ENCODE results near the gene WDR76. TPM values are rescaled to one million over a fixed set of nuclear protein-coding genes. Genes with fewer than 3 reads are reported as not detected.
A peak's percentile ranks its signal among the peaks of the same experiment; 100 is the strongest.

Gene WDR76
- total RNA-seq, 1 experiment from 2014 or later = 27.2 TPM

DNA sequence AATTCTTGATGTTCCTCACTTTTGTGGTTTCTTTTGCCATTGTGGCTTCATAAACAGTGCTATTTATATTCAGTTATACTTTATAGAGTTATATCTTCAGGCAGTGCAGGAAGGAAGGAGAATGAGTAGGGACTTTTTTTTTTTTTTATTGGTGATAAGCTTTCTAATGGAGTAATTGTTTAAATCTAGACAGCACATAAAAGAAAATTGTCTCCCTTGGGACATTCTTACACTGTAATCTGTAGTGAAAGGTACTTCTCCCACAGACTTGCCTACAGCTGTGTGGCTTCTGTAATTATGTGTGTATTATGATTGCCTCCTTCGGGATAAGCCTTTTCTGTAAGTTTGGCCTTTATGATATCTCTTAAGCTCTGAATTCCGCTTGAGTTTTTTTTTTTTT, 41.6 kb downstream of the WDR76 start:
- Histone ChIP-seq H3K4me2 (no peak overlapping the region), H2AFZ (no peak overlapping the region), H3K27me3 (ENCODE audit: insufficient read depth, low read depth) (no peaks in the 10 kb centered on the region), H3K79me2 (ENCODE audit: low read depth) (no peaks in the 10 kb centered on the region), H3K36me3 (ENCODE audit: low read depth) (no peaks in the 10 kb centered on the region; the same call in 1 of the 2 replicates), H4K20me1 (ENCODE audit: insufficient read depth) (no peaks in the 10 kb centered on the region), H3K9me2 (ENCODE audit: insufficient read depth) (no peaks in the 10 kb centered on the region), H3K9me3 (ENCODE audit: insufficient read depth, low read depth) (no peaks in the 10 kb centered on the region), H3K4me3 (no peak overlapping the region), H3K4me1 (replicated peaks; ENCODE audit: insufficient read depth) (no peaks in the 10 kb centered on the region), H3F3A (ENCODE audit: insufficient read depth, low read depth) (no peaks in the 10 kb centered on the region), H3K27ac (no peak overlapping the region)
- intact Hi-C loops (cut with micrococcal nuclease; ENCODE audit: unreplicated experiment) = no loop called here
- ChIA-PET POLR2A (ENCODE audit: unreplicated experiment) (interaction anchor here (0.6 kb wide), 1 partner anchor 1878 kb away, joined by 5 read pairs; no protein-coding TSS in a partner anchor), CTCF (interaction anchor here (0.6 to 0.7 kb wide), 4 partner anchors 45 to 668 kb away, joined by 3 to 9 read pairs (median 5); partner anchors contain the start of gene EIF3J)
- TF ChIP-seq, protein P1, sequence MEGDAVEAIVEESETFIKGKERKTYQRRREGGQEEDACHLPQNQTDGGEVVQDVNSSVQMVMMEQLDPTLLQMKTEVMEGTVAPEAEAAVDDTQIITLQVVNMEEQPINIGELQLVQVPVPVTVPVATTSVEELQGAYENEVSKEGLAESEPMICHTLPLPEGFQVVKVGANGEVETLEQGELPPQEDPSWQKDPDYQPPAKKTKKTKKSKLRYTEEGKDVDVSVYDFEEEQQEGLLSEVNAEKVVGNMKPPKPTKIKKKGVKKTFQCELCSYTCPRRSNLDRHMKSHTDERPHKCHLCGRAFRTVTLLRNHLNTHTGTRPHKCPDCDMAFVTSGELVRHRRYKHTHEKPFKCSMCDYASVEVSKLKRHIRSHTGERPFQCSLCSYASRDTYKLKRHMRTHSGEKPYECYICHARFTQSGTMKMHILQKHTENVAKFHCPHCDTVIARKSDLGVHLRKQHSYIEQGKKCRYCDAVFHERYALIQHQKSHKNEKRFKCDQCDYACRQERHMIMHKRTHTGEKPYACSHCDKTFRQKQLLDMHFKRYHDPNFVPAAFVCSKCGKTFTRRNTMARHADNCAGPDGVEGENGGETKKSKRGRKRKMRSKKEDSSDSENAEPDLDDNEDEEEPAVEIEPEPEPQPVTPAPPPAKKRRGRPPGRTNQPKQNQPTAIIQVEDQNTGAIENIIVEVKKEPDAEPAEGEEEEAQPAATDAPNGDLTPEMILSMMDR (conservative IDR thresholded peaks at IDR 0.05) = no peak
- no peak for TF ChIP-seq EZH2 (IDR thresholded peaks at IDR 0.05; ENCODE audit: low read depth)
- no peak for DNase-seq
- BruUV-seq (replicated peaks) = no TSS peak

DNA sequence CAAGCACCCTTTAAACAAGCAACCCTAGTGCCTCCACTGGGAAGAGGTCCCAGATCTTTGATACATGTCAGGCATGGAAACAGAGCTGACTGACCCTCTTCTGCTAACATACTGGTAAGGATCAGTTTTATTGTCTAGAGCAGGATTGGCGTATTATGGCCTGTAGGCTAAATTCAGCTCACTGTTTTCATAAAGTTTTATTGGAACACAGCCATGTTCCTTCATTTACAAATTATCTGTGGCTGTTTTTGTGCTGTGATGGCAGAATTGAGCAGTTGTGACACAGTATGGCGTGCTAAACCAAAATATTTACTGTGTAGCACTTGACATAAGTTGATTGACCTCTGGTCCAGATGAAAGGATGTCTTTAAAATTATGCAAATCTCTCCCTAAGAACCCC, 45.0 kb downstream of the WDR76 start:
- no peaks in the 10 kb centered on the region; the same call in 1 of the 2 replicates for H3K36me3 ChIP-seq (ENCODE audit: low read depth)
- no peak for TF ChIP-seq EZH2 (IDR thresholded peaks at IDR 0.05; ENCODE audit: low read depth)
- TF ChIP-seq, protein P1 (conservative IDR thresholded peaks at IDR 0.05) = no peak

GRCh38 chr15:43872416-43873020, 45.7 kb downstream of the WDR76 start:
- TF ChIP-seq EZH2 (IDR thresholded peaks at IDR 0.05; ENCODE audit: low read depth) = no peak
- TF ChIP-seq, protein P1 (conservative IDR thresholded peaks at IDR 0.05) = peak; percentile 65
- POLR2A ChIA-PET (ENCODE audit: unreplicated experiment) = no interaction called here
- no peaks in the 10 kb centered on the region for H3K9me3 ChIP-seq (ENCODE audit: insufficient read depth, low read depth)
- H4K20me1 ChIP-seq (ENCODE audit: insufficient read depth) = no peaks in the 10 kb centered on the region
- H3K79me2 ChIP-seq (ENCODE audit: low read depth) = no peaks in the 10 kb centered on the region
- CTCF ChIA-PET = interaction anchor here (0.6 to 0.8 kb wide), 2 partner anchors 188 to 555 kb away, joined by 3 read pairs; no protein-coding TSS in a partner anchor
- H3K27me3 ChIP-seq (ENCODE audit: insufficient read depth, low read depth) = no peaks in the 10 kb centered on the region
- no peak overlapping the region for H3K4me2 ChIP-seq
- no peaks in the 10 kb centered on the region for H3K4me1 ChIP-seq (replicated peaks; ENCODE audit: insufficient read depth)
- H3K9me2 ChIP-seq (ENCODE audit: insufficient read depth) = no peaks in the 10 kb centered on the region
- no TSS peak for BruUV-seq (replicated peaks)
- no peaks in the 10 kb centered on the region; the same call in 1 of the 2 replicates for H3K36me3 ChIP-seq (ENCODE audit: low read depth)
- H3K27ac ChIP-seq = no peak overlapping the region
- no peak overlapping the region for H3K4me3 ChIP-seq
- no peak overlapping the region for H2AFZ ChIP-seq
- H3F3A ChIP-seq (ENCODE audit: insufficient read depth, low read depth) = no peaks in the 10 kb centered on the region
- intact Hi-C loops (cut with micrococcal nuclease; ENCODE audit: unreplicated experiment) = loop anchor here (1.0 to 5.0 kb wide), 3 partner anchors 194 to 678 kb away; no protein-coding TSS in a partner anchor
- peak; percentile 31 to 40 for DNase-seq

More for the DNA sequence above, 45.0 kb downstream of the WDR76 start:
- Histone ChIP-seq H4K20me1 (ENCODE audit: insufficient read depth) (no peaks in the 10 kb centered on the region), H3K4me3 (no peak overlapping the region), H2AFZ (no peak overlapping the region), H3K9me2 (ENCODE audit: insufficient read depth) (no peaks in the 10 kb centered on the region), H3K27ac (no peak overlapping the region), H3K27me3 (ENCODE audit: insufficient read depth, low read depth) (no peaks in the 10 kb centered on the region), H3K79me2 (ENCODE audit: low read depth) (no peaks in the 10 kb centered on the region), H3K9me3 (ENCODE audit: insufficient read depth, low read depth) (no peaks in the 10 kb centered on the region), H3K4me1 (replicated peaks; ENCODE audit: insufficient read depth) (no peaks in the 10 kb centered on the region), H3K4me2 (no peak overlapping the region), H3F3A (ENCODE audit: insufficient read depth, low read depth) (no peaks in the 10 kb centered on the region)
- CTCF ChIA-PET = interaction anchor here (0.8 kb wide), 1 partner anchor 189 kb away, joined by 3 read pairs; no protein-coding TSS in a partner anchor
- no peak for DNase-seq
- intact Hi-C loops (cut with micrococcal nuclease; ENCODE audit: unreplicated experiment) = loop anchor here (1.0 to 5.0 kb wide), 3 partner anchors 194 to 678 kb away; no protein-coding TSS in a partner anchor
- POLR2A ChIA-PET (ENCODE audit: unreplicated experiment) = no interaction called here
- BruUV-seq (replicated peaks) = no TSS peak

Measured in PC-9 (cell line).